HEK293 (cell line): ENCODE data around the gene CCKAR.
A peak's percentile ranks its signal among the peaks of the same experiment; 100 is the strongest.

Experiments
- CTCF ChIA-PET: fragments of 350-600 bp; formaldehyde crosslinking; extraction: SDS; loops from one replicate; lab custom pipeline; 2021; ENCODE audit warnings: antibody characterized with exemption; lab: Yijun Ruan, JAX
- POLR2A ChIA-PET: fragments of 300-600 bp; formaldehyde crosslinking; extraction: SDS; loops from one replicate; lab custom pipeline; 2020; ENCODE audit warnings: antibody characterized with exemption, inconsistent platforms; lab: Yijun Ruan, JAX
- H3K27ac ChIP-seq: fragments of 200-500 bp; sonication (Bioruptor generic); 2 replicates; pipeline ENCODE4 v1.5.1; 2014; ENCODE audit warnings: low read depth, low read length, control low read depth, inconsistent platforms; ENCODE audit errors: extremely low read depth
- H3K36me3 ChIP-seq, 2 experiments: fragments of 200-500 bp in 1 of 2; sonication (Bioruptor generic) in 1 of 2; 1 replicate in 1 of 2; 2 replicates in 1 of 2; pipeline ENCODE4 v1.5.1; 2014 to 2017; ENCODE audit warnings: inconsistent platforms in 2 of 2, low read length in 2 of 2; ENCODE audit not compliant: control insufficient read depth in 2 of 2, insufficient read depth in 1 of 2
- H3K4me1 ChIP-seq: fragments of 200-500 bp; sonication (Bioruptor generic); 2 replicates; pipeline ENCODE4 v1.5.1; 2014; ENCODE audit warnings: mild to moderate bottlenecking, low read length, inconsistent platforms; ENCODE audit not compliant: control insufficient read depth, insufficient read depth
- H3K4me3 ChIP-seq: 2 replicates; pipeline ENCODE4 v1.5.1; 2011; ENCODE audit warnings: low read depth, mild to moderate bottlenecking, control low read depth, low read length, moderate library complexity
- H3K9me3 ChIP-seq: fragments of 200-500 bp; sonication (Bioruptor generic); 2 replicates; pipeline ENCODE4 v1.5.1; 2014; ENCODE audit warnings: low read depth, low read length, inconsistent platforms; ENCODE audit not compliant: control insufficient read depth, insufficient read depth
- FEZF1 ChIP-seq: fragments of 450-650 bp; formaldehyde crosslinking; IDR thresholded peaks from 2 replicates; pipeline ENCODE4 v1.5.1; 2016; ENCODE audit warnings: missing biosample characterization, missing genetic modification characterization
- KLF10 ChIP-seq: fragments of 450-650 bp; IDR thresholded peaks from 2 replicates; pipeline ENCODE4 v1.5.1; 2018; ENCODE audit warnings: missing biosample characterization, mild to moderate bottlenecking, missing genetic modification characterization
- MZF1 ChIP-seq: fragments of 450-650 bp; formaldehyde crosslinking; IDR thresholded peaks from 2 replicates; pipeline ENCODE4 v1.5.1; 2017; ENCODE audit warnings: missing biosample characterization, missing genetic modification characterization, borderline replicate concordance
- SCRT2 ChIP-seq: fragments of 450-650 bp; formaldehyde crosslinking; IDR thresholded peaks from 2 replicates; pipeline ENCODE4 v1.5.1; 2016; ENCODE audit warnings: missing biosample characterization, missing genetic modification characterization
- ZBTB1 ChIP-seq: fragments of 450-650 bp; formaldehyde crosslinking; IDR thresholded peaks from 2 replicates; pipeline ENCODE4 v1.5.1; 2016; ENCODE audit warnings: missing biosample characterization, missing genetic modification characterization
- ZBTB26 ChIP-seq: fragments of 450-650 bp; formaldehyde crosslinking; optimal IDR thresholded peaks from 2 replicates; pipeline ENCODE3; 2016; ENCODE audit warnings: missing biosample characterization, mild to moderate bottlenecking, missing genetic modification characterization
- ZBTB49 ChIP-seq: fragments of 450-650 bp; formaldehyde crosslinking; IDR thresholded peaks from 2 replicates; pipeline ENCODE4 v1.5.1; 2016; ENCODE audit warnings: missing biosample characterization, missing genetic modification characterization, low read depth
- ZNF133 ChIP-seq: fragments of 450-650 bp; formaldehyde crosslinking; IDR thresholded peaks from 2 replicates; pipeline ENCODE4 v1.5.1; 2016; ENCODE audit warnings: missing biosample characterization, missing genetic modification characterization
- ZNF175 ChIP-seq: fragments of 450-650 bp; formaldehyde crosslinking; IDR thresholded peaks from 2 replicates; pipeline ENCODE4 v1.5.1; 2016; ENCODE audit warnings: missing biosample characterization, missing genetic modification characterization
- ZNF221 ChIP-seq: fragments of 450-650 bp; formaldehyde crosslinking; IDR thresholded peaks from 2 replicates; pipeline ENCODE4 v1.5.1; 2017; ENCODE audit warnings: missing biosample characterization, missing genetic modification characterization, borderline replicate concordance
- ZNF280D ChIP-seq: fragments of 450-650 bp; formaldehyde crosslinking; IDR thresholded peaks from 2 replicates; pipeline ENCODE4 v1.5.1; 2016; ENCODE audit warnings: missing biosample characterization, missing genetic modification characterization
- ZNF292 ChIP-seq: fragments of 450-650 bp; formaldehyde crosslinking; IDR thresholded peaks from 2 replicates; pipeline ENCODE4 v1.5.1; 2016; ENCODE audit warnings: low read depth, missing biosample characterization, missing genetic modification characterization, borderline replicate concordance
- ZNF302 ChIP-seq: fragments of 450-650 bp; formaldehyde crosslinking; IDR thresholded peaks from 2 replicates; pipeline ENCODE4 v1.5.1; 2016; ENCODE audit warnings: missing biosample characterization, missing genetic modification characterization, low read depth
- ZNF311 ChIP-seq: fragments of 450-650 bp; formaldehyde crosslinking; IDR thresholded peaks from 2 replicates; pipeline ENCODE4 v1.5.1; 2017; ENCODE audit warnings: missing biosample characterization, missing genetic modification characterization, borderline replicate concordance
- ZNF335 ChIP-seq: fragments of 450-650 bp; formaldehyde crosslinking; conservative IDR thresholded peaks from 2 replicates; pipeline ENCODE4 v1.5.1; 2016; ENCODE audit warnings: missing biosample characterization, missing genetic modification characterization
- ZNF48 ChIP-seq: fragments of 450-650 bp; formaldehyde crosslinking; IDR thresholded peaks from 2 replicates; pipeline ENCODE4 v1.5.1; 2016; ENCODE audit warnings: missing biosample characterization, missing genetic modification characterization
- ZNF514 ChIP-seq: fragments of 450-650 bp; formaldehyde crosslinking; IDR thresholded peaks from 2 replicates; pipeline ENCODE4 v1.5.1; 2016; ENCODE audit warnings: missing biosample characterization, missing genetic modification characterization
- ZNF560 ChIP-seq: fragments of 450-650 bp; formaldehyde crosslinking; IDR thresholded peaks from 2 replicates; pipeline ENCODE4 v1.5.1; 2017; ENCODE audit warnings: missing biosample characterization, missing genetic modification characterization, borderline replicate concordance
- ZNF623 ChIP-seq: fragments of 450-650 bp; formaldehyde crosslinking; IDR thresholded peaks from 2 replicates; pipeline ENCODE4 v1.5.1; 2016; ENCODE audit warnings: missing biosample characterization, missing genetic modification characterization
- ZNF624 ChIP-seq: fragments of 450-650 bp; formaldehyde crosslinking; IDR thresholded peaks from 2 replicates; pipeline ENCODE4 v1.5.1; 2017; ENCODE audit warnings: missing biosample characterization, missing genetic modification characterization
- ZNF707 ChIP-seq: fragments of 450-650 bp; formaldehyde crosslinking; IDR thresholded peaks from 2 replicates; pipeline ENCODE4 v1.5.1; 2016; ENCODE audit warnings: missing biosample characterization, missing genetic modification characterization
- ZNF768 ChIP-seq: fragments of 450-650 bp; formaldehyde crosslinking; IDR thresholded peaks from 2 replicates; pipeline ENCODE4 v1.5.1; 2018; ENCODE audit warnings: missing biosample characterization, mild to moderate bottlenecking, missing genetic modification characterization
- ZNF843 ChIP-seq: fragments of 450-650 bp; formaldehyde crosslinking; IDR thresholded peaks from 2 replicates; pipeline ENCODE4 v1.5.1; 2016; ENCODE audit warnings: missing biosample characterization, missing genetic modification characterization

Gene CCKAR

GRCh38 chr4:26530099-26530498, 39.8 kb upstream of the CCKAR start:
- POLR2A ChIA-PET: no interaction called here
- Histone ChIP-seq H3K36me3 (no peaks in the 10 kb centered on the region), H3K9me3 (no peaks in the 10 kb centered on the region), H3K27ac (no peak overlapping the region), H3K4me3 (no peak overlapping the region), H3K4me1 (no peaks in the 10 kb centered on the region)
- CTCF ChIA-PET: no interaction called here
- TF ChIP-seq ZBTB26 (tag by site-specific recombination) (no peak), KLF10 (no peak), ZNF302 (tag by site-specific recombination) (no peak)

- 0 out of 2 replicates have a peak, but pooled peaks have one; percentile 30 for TF ChIP-seq MZF1 (tag by site-specific recombination)
- no peak for TF ChIP-seq ZNF175 (tag by site-specific recombination)
- CTCF ChIA-PET: no interaction called here
- H3K27ac ChIP-seq: no peak overlapping the region
- H3K9me3 ChIP-seq: no peaks in the 10 kb centered on the region
- H3K4me1 ChIP-seq: no peaks in the 10 kb centered on the region
- no peak overlapping the region for H3K4me3 ChIP-seq
- no peaks in the 10 kb centered on the region for H3K36me3 ChIP-seq
- POLR2A ChIA-PET: no interaction called here
Observed at GRCh38 chr4:26529479-26529878, 39.2 kb upstream of the CCKAR start.

GRCh38 chr4:26525771-26526150, 35.5 kb upstream of the CCKAR start:
- Histone ChIP-seq H3K36me3 (no peaks in the 10 kb centered on the region), H3K27ac (no peak overlapping the region), H3K9me3 (no peaks in the 10 kb centered on the region), H3K4me1 (no peaks in the 10 kb centered on the region; the same call in 1 of the 2 replicates), H3K4me3 (no peak overlapping the region)
- CTCF ChIA-PET: no interaction called here
- POLR2A ChIA-PET: no interaction called here
- TF ChIP-seq SCRT2 (tag by site-specific recombination) (no peak), FEZF1 (tag by site-specific recombination) (no peak), ZBTB1 (no peak), ZNF133 (tag by site-specific recombination) (no peak), ZBTB49 (tag by site-specific recombination) (no peak), ZNF48 (no peak), ZNF768 (tag by site-specific recombination) (no peak), ZNF623 (no peak), ZNF514 (no peak), ZNF221 (tag by site-specific recombination) (no peak), ZNF311 (tag by site-specific recombination) (no peak), ZNF843 (tag by site-specific recombination) (no peak), ZNF624 (no peak), ZNF292 (no peak), ZNF707 (tag by site-specific recombination) (no peak), ZNF280D (tag by site-specific recombination) (no peak), ZNF560 (tag by site-specific recombination) (no peak), ZNF335 (tag by site-specific recombination) (no peak)
